ENCODE data around the gene SCNM1.

SCNM1 gene

GRCh38 chr1:151210830-151211229 is 44.9 kb downstream of the SCNM1 start:
- no peak for DNase-seq (ENCODE audit: insufficient read length, low spot score)
- TF ChIP-seq, protein P1, sequence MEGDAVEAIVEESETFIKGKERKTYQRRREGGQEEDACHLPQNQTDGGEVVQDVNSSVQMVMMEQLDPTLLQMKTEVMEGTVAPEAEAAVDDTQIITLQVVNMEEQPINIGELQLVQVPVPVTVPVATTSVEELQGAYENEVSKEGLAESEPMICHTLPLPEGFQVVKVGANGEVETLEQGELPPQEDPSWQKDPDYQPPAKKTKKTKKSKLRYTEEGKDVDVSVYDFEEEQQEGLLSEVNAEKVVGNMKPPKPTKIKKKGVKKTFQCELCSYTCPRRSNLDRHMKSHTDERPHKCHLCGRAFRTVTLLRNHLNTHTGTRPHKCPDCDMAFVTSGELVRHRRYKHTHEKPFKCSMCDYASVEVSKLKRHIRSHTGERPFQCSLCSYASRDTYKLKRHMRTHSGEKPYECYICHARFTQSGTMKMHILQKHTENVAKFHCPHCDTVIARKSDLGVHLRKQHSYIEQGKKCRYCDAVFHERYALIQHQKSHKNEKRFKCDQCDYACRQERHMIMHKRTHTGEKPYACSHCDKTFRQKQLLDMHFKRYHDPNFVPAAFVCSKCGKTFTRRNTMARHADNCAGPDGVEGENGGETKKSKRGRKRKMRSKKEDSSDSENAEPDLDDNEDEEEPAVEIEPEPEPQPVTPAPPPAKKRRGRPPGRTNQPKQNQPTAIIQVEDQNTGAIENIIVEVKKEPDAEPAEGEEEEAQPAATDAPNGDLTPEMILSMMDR (IDR thresholded peaks at IDR 0.05; ENCODE audit: insufficient read depth, missing control alignments): no peak
- FAIRE-seq: no peak

- DNase-seq (ENCODE audit: insufficient read length, low spot score) (no peak), FAIRE-seq (no peak)
- TF ChIP-seq, protein P1 (IDR thresholded peaks at IDR 0.05; ENCODE audit: insufficient read depth, missing control alignments): no peak
Observed at GRCh38 chr1:151211972-151212705, 46.2 kb downstream of the SCNM1 start.

- FAIRE-seq: no peak
- no peak for DNase-seq (ENCODE audit: insufficient read length, low spot score)
- TF ChIP-seq, protein P1 (IDR thresholded peaks at IDR 0.05; ENCODE audit: insufficient read depth, missing control alignments): no peak
Observed at GRCh38 chr1:151213560-151213959, 47.6 kb downstream of the SCNM1 start.

Data from D721Med (cell line).